AG04449 (cell line): ENCODE results near the gene PAM.

Experiments used
- CTCF ChIA-PET: fragments of 350-600 bp; formaldehyde crosslinking; extraction: SDS; loops from one replicate; lab custom pipeline; 2021; ENCODE audit warnings: antibody characterized with exemption; lab: Yijun Ruan, JAX
- POLR2A ChIA-PET: fragments of 400-600, 350-600 bp; formaldehyde crosslinking; extraction: SDS; loops from one replicate; lab custom pipeline; 2020; ENCODE audit warnings: antibody characterized with exemption, inconsistent platforms; lab: Yijun Ruan, JAX
- DNase-seq: peaks from one replicate; pipeline ENCODE4 v3.0.0-alpha.2; 2010; ENCODE audit warnings: low read depth, low spot score
- H3K4me3 ChIP-seq: 2 replicates; pipeline ENCODE4 v1.5.1; 2011; ENCODE audit warnings: low read depth, mild to moderate bottlenecking, control low read depth, low read length
- CTCF ChIP-seq: IDR thresholded peaks from one replicate; pipeline ENCODE4 v1.5.1; 2011; ENCODE audit warnings: mild to moderate bottlenecking, moderate library complexity, low read length, control low read depth, inconsistent platforms; ENCODE audit not compliant: insufficient read depth; ENCODE audit errors: missing control alignments

Gene PAM

GRCh38 chr5:102792705-102793104 is 37.6 kb downstream of the PAM start:
- DNase-seq, result no peak
- ChIA-PET POLR2A (no interaction called here), CTCF (interaction anchor here (1.1 to 1.2 kb wide), 3 partner anchors 11 to 179 kb away, joined by 3 to 4 read pairs (median 3); no protein-coding TSS in a partner anchor)
- H3K4me3 ChIP-seq, result no peak overlapping the region
- TF ChIP-seq CTCF, result no peak

GRCh38 chr5:102794047-102794446 is 38.9 kb downstream of the PAM start:
- TF ChIP-seq CTCF, result no peak
- no peak for DNase-seq
- H3K4me3 ChIP-seq, result no peak overlapping the region
- CTCF ChIA-PET, result interaction anchor here (0.5 to 1.4 kb wide), 7 partner anchors 12 to 113 kb away, joined by 3 to 6 read pairs (median 3); no protein-coding TSS in a partner anchor
- POLR2A ChIA-PET, result no interaction called here

- TF ChIP-seq CTCF, result no peak
- ChIA-PET POLR2A (no interaction called here), CTCF (interaction anchor here (0.8 to 1.4 kb wide), 3 partner anchors 13 to 15 kb away, joined by 3 to 6 read pairs (median 4); no protein-coding TSS in a partner anchor)
- DNase-seq, result no peak
- no peak overlapping the region for H3K4me3 ChIP-seq
Observed at GRCh38 chr5:102794677-102795331, 39.7 kb downstream of the PAM start.

- POLR2A ChIA-PET, result no interaction called here
- no peak for DNase-seq
- CTCF ChIA-PET, result interaction anchor here (1.4 kb wide), 2 partner anchors 14 to 15 kb away, joined by 4 to 6 read pairs; no protein-coding TSS in a partner anchor
- no peak for TF ChIP-seq CTCF
- H3K4me3 ChIP-seq, result no peak overlapping the region
Observed at GRCh38 chr5:102795526-102795925, 40.4 kb downstream of the PAM start.

- CTCF ChIA-PET, result no interaction called here
- POLR2A ChIA-PET, result no interaction called here
- TF ChIP-seq CTCF, result no peak
- DNase-seq, result no peak
- no peak overlapping the region for H3K4me3 ChIP-seq
Observed at GRCh38 chr5:102796009-102796408, 40.9 kb downstream of the PAM start.

GRCh38 chr5:102796498-102796897 is 41.4 kb downstream of the PAM start:
- ChIA-PET CTCF (no interaction called here), POLR2A (no interaction called here)
- no peak overlapping the region for H3K4me3 ChIP-seq
- no peak for DNase-seq
- TF ChIP-seq CTCF, result no peak
